K562 treated with DMSO at 1 percent for 4 hours (cell line): Measurements from ENCODE around the gene BPHL. TPM values are rescaled to one million over a fixed set of nuclear protein-coding genes. Genes with fewer than 3 reads are reported as not detected.

ENCODE experiments used
- total RNA-seq: library from RNA; unstranded; fragments of 300-600 nt; gene quantifications from 2 replicates; pipeline ENCODE4 v1.2.3, GENCODE V29; 2022; ENCODE audit not compliant: insufficient read depth

Gene BPHL
- total RNA-seq = 6.7 and 8.8 TPM in 2 replicates

DNA sequence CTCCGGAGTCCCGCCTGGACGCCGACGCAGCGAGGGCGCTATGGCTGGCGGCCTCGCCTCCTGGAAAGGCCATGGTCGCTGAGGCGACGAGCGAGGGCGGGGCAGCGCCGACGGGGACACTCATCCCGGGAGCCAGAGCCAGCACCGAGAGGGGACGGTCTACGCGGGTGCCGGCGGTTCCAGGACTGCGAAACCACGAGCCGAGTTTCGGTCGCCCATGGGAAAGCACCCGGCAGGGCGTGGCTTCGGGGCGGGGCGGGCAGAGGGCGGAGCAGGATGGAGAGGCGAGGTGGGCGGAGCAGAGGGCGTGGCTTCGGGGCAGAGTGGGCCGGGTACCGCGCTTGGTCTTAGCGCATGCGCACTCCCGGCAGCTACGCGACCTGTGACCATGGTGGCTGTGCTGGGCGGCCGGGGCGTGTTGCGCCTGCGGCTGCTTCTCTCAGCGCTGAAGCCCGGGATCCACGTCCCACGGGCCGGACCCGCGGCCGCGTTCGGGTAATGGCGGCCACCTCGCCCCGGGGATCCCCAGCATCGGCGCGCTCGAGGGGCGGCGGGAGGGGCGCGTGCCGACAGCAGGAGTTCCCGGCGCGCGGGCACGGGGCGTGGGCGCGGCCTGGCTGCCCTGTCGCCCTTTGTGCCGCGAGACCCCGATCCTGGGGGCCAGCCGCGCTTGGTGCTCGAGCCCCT is at the start of gene BPHL:
Gene BPHL (plus strand): TSS at position 359 of the 687 bp plus-strand sequence. CDS start 30 bp downstream, at position 389.

DNA sequence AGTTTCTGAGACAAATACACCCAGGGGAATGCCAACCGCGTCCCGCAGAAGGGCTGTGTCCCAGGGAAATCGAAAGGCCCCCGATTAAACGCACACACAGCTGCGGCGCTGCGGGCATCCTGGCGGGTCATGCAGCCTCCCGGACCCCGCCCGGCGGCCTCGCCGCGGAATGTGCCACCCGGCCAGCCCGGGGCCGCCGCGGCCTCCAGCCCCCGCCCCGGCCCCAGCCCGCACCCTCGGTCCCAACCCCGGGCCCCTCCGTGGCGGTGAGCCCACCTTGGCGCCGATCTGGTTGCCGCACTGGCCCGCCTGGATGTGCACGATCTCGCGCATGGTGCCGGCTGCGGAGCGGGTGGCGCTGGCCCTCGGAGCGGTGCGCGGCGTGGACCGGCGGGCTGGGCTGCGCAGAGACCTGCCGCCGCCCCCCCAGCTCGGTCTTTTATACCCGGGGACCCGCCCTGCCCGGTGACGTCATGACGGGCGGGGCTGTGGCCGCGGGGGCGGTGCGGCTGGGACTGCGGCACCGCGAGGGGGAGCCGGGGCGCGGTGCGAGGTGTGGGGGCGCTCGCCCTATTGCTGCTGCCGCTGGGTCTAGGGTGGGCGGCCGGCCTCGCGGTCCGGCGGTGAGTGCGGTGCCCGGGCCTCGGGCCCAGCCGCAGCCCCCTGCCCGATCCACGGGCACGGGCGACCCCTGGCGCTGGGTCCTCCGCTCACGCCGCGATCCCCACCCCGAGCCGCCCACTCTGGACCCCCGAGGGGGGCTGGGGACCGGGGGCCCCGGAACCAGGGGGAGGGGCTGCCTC is 38.8 kb downstream of the BPHL start, which contains the start of gene TUBB2A:
Gene TUBB2A (minus strand): TSS at position 414 of the 803 bp plus-strand sequence. CDS start 81 bp downstream, at position 333.

Other genes with a start within 250 kb of the BPHL start
- gene SERPINB9, start 215.4 kb upstream of the BPHL start, total RNA-seq = 8.0 and 13.8 TPM in 2 replicates
- 220 and 221 TPM in 2 replicates for gene SERPINB6, start 147.1 kb upstream of the BPHL start, total RNA-seq
- 288 and 325 TPM in 2 replicates for gene NQO2, start 118.8 kb upstream of the BPHL start, total RNA-seq
- gene RIPK1, start 50.2 kb upstream of the BPHL start, total RNA-seq = 27.7 and 31.5 TPM in 2 replicates
- gene TUBB2A, start 38.8 kb downstream of the BPHL start, total RNA-seq = 129 and 133 TPM in 2 replicates
- gene TUBB2B, start 108.9 kb downstream of the BPHL start, total RNA-seq = 12.9 and 13.1 TPM in 2 replicates
- 52.5 and 74.8 TPM in 2 replicates for gene PSMG4, start 140.2 kb downstream of the BPHL start, total RNA-seq